Karpas-422 (cell line): ENCODE measurements around the gene FBXO44. TPM values are rescaled to one million over a fixed set of nuclear protein-coding genes. Genes with fewer than 3 reads are reported as not detected.

Experiments
- DNase-seq: peaks from one replicate; pipeline ENCODE4 v3.0.0-alpha.2; 2015
- H2AFZ ChIP-seq: fragments of 200-600 bp; sonication (generic); 2 replicates; pipeline ENCODE4 v1.6.1; 2014; ENCODE audit warnings: antibody characterized with exemption, low read length, mixed read lengths
- H3K27ac ChIP-seq: fragments of 200-600 bp; sonication (generic); 2 replicates; pipeline ENCODE4 v1.5.1; 2014; ENCODE audit warnings: mild to moderate bottlenecking, low read length, moderate library complexity
- H3K27me3 ChIP-seq: fragments of 200-600 bp; sonication (generic); 2 replicates; pipeline ENCODE4 v1.6.1; 2014; ENCODE audit warnings: low read length, mixed read lengths
- H3K36me3 ChIP-seq: fragments of 200-600 bp; sonication (generic); 2 replicates; pipeline ENCODE4 v1.6.1; 2014; ENCODE audit warnings: low read length, mixed read lengths; ENCODE audit not compliant: insufficient read depth
- H3K4me1 ChIP-seq: fragments of 200-600 bp; sonication (generic); 2 replicates; pipeline ENCODE4 v1.6.1; 2014; ENCODE audit warnings: mild to moderate bottlenecking, low read length, mixed read lengths
- H3K4me2 ChIP-seq: fragments of 200-600 bp; sonication (generic); 2 replicates; pipeline ENCODE4 v1.6.1; 2014; ENCODE audit warnings: low read length, low read depth, mild to moderate bottlenecking; ENCODE audit not compliant: poor library complexity, severe bottlenecking
- H3K4me3 ChIP-seq: fragments of 200-600 bp; sonication (generic); 2 replicates; pipeline ENCODE4 v1.5.1; 2014; ENCODE audit warnings: mild to moderate bottlenecking, antibody characterized with exemption, low read length, mixed read lengths
- H3K79me2 ChIP-seq: fragments of 200-600 bp; sonication (generic); 2 replicates; pipeline ENCODE4 v1.6.1; 2014; ENCODE audit warnings: mild to moderate bottlenecking, low read length, mixed read lengths
- H3K9ac ChIP-seq: fragments of 200-600 bp; sonication (generic); 2 replicates; pipeline ENCODE4 v1.6.0; 2014; ENCODE audit warnings: low read length
- H3K9me2 ChIP-seq: fragments of 200-600 bp; sonication (generic), shearing (Covaris generic); replicated peaks from 2 replicates; pipeline ENCODE4 v1.6.0; 2014; ENCODE audit warnings: mild to moderate bottlenecking, low read length, moderate library complexity; ENCODE audit not compliant: insufficient read depth
- H3K9me3 ChIP-seq: fragments of 300-700, 200-600 bp; sonication (generic); 2 replicates; pipeline ENCODE4 v1.6.1; 2014; ENCODE audit warnings: low read length, mixed read lengths
- H4K20me1 ChIP-seq: fragments of 200-600 bp; sonication (generic); 2 replicates; pipeline ENCODE4 v1.6.1; 2014; ENCODE audit warnings: mild to moderate bottlenecking, antibody characterized with exemption, low read length, low read depth; ENCODE audit not compliant: insufficient read depth
- total RNA-seq: library from RNA; depleted of rRNA; stranded (reverse); fragments of >200 nt; shearing (Covaris generic); gene quantifications from 2 replicates; pipeline ENCODE4 v1.2.3, GENCODE V29; 2014; ENCODE audit warnings: low replicate concordance

The FBXO44 gene
- total RNA-seq, 1 experiment from 2014 or later = not detected

DNA sequence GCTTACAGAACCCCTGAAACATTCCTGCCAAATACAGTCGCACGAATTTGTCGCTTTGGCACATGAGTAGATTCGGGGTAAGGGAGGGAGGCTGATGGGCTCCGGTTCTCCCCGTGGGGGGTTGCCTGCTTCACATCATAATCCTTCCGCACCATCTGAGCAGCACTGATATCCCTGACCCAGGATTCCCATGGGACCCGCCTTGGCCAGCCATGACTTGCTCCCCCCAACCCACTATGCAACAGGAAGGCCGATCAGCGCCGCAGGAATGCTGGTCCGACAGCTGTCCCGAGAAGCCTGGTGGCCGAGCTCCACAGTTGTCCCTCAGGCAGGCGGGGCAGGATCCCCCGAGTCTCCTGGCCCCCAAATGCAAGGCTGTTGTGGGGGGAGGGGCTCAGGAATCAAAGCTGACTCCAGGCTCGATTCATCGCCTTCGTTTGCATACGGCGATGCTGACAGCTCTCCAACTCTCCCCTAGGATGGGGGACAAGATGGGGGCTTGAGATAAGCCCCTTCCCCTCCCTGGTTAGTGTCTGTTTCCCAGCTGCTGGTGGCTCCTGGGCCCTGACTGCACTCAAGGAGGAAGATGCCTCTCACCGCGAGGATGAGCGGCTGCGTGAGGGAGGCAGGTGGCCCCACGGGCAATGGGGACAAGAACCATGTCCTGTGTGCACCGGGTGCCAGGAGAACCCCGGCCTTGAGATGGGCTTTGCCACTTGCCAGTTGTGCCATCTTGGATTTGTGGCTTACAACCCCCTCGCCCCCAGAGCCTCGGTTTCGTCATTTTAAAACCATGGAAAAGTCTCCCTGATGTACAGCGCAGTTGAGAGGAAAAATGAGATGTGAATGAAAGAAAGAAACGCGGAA, 46.2 kb downstream of the FBXO44 start:
- Histone ChIP-seq H2AFZ (no peak overlapping the region), H4K20me1 (no peaks in the 10 kb centered on the region), H3K27ac (no peak overlapping the region), H3K4me3 (no peak overlapping the region), H3K4me1 (no peaks in the 10 kb centered on the region), H3K79me2 (no peaks in the 10 kb centered on the region), H3K27me3 (no peaks in the 10 kb centered on the region), H3K9me3 (no peaks in the 10 kb centered on the region), H3K36me3 (no peaks in the 10 kb centered on the region), H3K9me2 (no peaks in the 10 kb centered on the region), H3K4me2 (no peak overlapping the region), H3K9ac (no peak overlapping the region)
- no peak for DNase-seq

DNA sequence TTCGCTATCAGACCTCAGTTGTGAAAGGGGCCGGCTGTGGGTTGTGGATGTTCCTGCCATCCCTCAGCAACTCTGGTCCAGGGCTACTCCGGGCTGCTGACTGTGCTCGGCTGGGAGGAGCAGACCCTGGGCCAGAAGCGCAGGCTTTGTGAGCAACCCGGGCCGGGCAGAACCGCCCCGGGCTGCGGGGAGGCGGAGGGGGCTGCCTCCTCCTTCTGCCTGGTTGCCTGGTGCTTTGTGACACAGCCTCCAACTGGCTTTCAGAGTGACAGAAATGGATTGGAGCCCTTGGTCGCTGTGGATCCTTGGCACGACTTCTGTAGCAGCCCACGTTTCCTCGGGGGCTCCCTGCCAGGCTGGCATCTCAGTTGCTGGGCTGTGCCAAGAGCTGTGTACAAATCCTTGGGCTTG, 46.9 kb downstream of the FBXO44 start:
- no peaks in the 10 kb centered on the region for H3K79me2 ChIP-seq
- H3K9me3 ChIP-seq = no peaks in the 10 kb centered on the region
- H3K4me3 ChIP-seq = no peak overlapping the region
- no peak overlapping the region for H3K27ac ChIP-seq
- no peak overlapping the region for H3K4me2 ChIP-seq
- no peak for DNase-seq
- H3K9me2 ChIP-seq = no peaks in the 10 kb centered on the region
- H3K36me3 ChIP-seq = no peaks in the 10 kb centered on the region
- no peaks in the 10 kb centered on the region for H3K4me1 ChIP-seq
- no peaks in the 10 kb centered on the region for H4K20me1 ChIP-seq
- H3K27me3 ChIP-seq = no peaks in the 10 kb centered on the region
- H3K9ac ChIP-seq = no peak overlapping the region
- H2AFZ ChIP-seq = no peak overlapping the region

DNA sequence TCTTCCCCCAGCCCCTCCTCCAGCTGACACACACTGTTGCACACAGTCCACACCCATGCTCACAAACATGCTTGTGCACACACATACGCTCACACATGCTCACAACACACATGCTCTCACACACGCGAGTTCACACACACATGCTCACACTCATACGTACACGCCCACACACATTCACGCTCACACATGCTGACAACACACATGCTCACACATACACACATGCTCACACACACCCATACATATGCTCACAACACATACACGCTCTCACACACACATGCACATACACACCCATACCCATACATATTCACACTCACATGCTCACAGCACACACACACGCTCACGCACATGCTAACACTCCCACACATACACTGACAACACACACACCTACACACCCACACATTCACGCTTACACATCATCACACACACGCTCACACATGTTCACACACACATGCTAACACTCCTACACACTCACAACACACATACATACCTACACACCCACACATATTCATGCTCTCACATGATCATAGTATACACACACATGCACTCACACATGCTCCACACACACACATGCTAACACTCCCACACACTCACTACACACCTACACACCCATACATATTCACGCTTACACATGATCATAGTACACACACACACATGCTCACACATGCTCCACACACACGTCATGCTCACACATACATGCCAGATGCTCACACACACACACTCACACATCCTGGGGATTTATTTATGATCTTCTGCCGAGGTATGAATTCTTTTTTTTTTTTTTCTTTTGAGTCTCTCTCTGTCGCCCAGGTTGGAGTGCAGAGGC, 47.5 kb downstream of the FBXO44 start:
- Histone ChIP-seq H3K9me3 (no peaks in the 10 kb centered on the region), H3K27me3 (no peaks in the 10 kb centered on the region), H4K20me1 (no peaks in the 10 kb centered on the region), H3K4me1 (no peaks in the 10 kb centered on the region), H3K9ac (no peak overlapping the region), H3K4me3 (no peak overlapping the region), H3K9me2 (no peaks in the 10 kb centered on the region), H2AFZ (no peak overlapping the region), H3K27ac (no peak overlapping the region), H3K79me2 (no peaks in the 10 kb centered on the region), H3K36me3 (no peaks in the 10 kb centered on the region), H3K4me2 (no peak overlapping the region)
- no peak for DNase-seq

DNA sequence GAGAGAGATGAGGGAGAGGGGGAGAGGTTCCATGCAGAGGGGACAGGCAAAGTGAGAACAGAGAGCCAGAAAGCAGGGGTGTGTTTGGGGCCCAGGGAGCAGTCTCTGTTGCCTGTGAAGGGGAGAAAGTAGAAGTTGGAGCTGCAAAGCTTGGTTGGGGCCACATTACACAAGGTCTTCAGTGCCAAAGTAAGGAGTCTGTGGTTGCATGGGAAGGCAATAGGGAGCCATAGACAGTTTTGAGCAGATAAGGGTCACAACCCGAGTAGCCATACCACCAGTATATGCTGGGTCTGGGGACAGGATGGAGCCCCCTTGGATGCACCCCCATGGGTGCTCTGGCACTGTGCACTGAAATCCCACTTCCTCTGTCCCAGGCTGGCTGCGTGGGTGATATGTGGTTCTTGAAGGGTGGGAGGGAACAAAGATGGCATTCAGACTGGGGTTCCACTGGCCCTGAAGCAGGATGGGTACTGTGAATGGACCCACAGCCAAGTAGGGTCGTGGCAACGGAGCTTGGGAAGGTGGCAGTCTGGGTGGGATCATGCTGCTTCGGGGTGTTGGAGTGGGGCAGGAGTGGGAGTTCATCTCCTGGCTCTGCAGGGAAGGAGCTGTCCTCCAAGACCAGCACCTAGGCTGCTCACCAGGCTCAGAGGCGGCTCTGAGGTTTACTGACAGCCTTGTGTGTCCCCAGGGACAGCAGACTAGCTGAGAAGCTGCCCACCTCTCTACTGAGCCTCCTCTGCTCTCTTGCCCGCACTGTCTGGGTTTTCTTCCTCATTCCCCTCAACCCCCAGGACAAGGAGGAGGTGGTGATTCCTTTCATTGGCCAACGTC, 48.9 kb downstream of the FBXO44 start:
- H3K27me3 ChIP-seq = no peaks in the 10 kb centered on the region
- H3K79me2 ChIP-seq = no peaks in the 10 kb centered on the region
- H3K9me3 ChIP-seq = no peaks in the 10 kb centered on the region
- H4K20me1 ChIP-seq = no peaks in the 10 kb centered on the region
- no peaks in the 10 kb centered on the region for H3K4me1 ChIP-seq
- DNase-seq = no peak
- H3K4me2 ChIP-seq = no peak overlapping the region
- H3K27ac ChIP-seq = no peak overlapping the region
- no peaks in the 10 kb centered on the region for H3K36me3 ChIP-seq
- no peak overlapping the region for H2AFZ ChIP-seq
- no peak overlapping the region for H3K4me3 ChIP-seq
- no peaks in the 10 kb centered on the region for H3K9me2 ChIP-seq
- no peak overlapping the region for H3K9ac ChIP-seq

DNA sequence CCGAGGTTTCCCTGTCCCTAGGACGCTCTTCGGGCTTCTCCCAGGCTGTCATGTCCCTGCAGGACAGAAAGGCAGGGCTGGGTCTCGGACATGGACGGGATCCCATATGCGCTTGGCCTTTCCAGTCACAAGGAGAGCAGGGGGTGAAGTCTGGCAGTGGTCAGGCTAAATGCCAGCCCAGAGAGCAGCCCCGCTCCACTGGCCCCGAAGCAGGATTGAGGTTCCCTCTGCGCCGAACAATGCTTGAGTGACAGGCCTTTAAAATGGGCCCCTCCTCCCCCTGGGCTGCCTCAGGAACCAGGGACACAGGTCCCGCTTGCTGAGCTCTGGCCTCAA, 49.5 kb downstream of the FBXO44 start:
- Histone ChIP-seq H3K9ac (no peak overlapping the region), H3K36me3 (no peaks in the 10 kb centered on the region), H3K27me3 (no peaks in the 10 kb centered on the region), H4K20me1 (no peaks in the 10 kb centered on the region), H2AFZ (no peak overlapping the region), H3K4me1 (no peaks in the 10 kb centered on the region), H3K4me3 (no peak overlapping the region), H3K9me2 (no peaks in the 10 kb centered on the region), H3K27ac (no peak overlapping the region), H3K9me3 (no peaks in the 10 kb centered on the region), H3K79me2 (no peaks in the 10 kb centered on the region), H3K4me2 (no peak overlapping the region)
- DNase-seq = no peak

DNA sequence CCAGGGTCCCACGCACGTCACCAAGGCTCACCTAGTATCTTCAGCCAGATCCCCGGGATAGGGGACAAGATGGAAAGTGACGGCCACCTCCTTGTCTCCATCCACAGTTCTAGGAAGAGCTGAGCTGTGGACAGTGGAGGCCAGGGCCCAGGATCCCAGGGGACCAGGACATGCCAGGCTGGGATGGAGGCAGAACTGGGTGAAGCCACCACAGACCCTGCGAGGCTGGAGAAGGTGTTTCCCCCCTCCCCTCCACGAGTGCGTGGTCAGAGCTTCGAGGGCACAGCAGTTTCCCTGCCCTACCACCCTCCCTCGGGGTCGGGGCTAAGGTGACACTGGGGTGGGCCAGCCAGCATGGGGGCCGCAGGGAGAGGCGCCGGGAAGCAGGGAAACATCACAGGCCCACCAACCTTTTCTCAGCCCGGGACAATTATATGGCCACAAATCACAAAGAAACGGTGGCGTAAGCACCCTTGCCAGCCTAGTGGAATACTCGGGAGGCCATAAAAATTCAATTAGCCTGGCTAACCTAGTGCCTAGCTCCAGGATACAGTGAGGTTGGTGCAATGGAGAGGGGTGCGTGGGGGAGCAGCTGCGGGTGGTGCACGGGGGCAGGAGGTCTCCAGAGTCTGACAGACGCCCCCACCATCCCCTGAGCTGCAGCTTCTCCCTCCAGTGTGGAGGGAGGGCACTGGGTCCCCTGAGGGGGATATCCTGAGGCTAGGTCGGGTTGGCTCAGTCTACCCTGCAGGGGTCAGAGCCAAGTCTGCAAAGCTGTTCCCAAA, 50.2 kb downstream of the FBXO44 start:
- no peak overlapping the region for H3K4me2 ChIP-seq
- no peak overlapping the region for H2AFZ ChIP-seq
- no peaks in the 10 kb centered on the region for H3K9me3 ChIP-seq
- H3K79me2 ChIP-seq = no peaks in the 10 kb centered on the region
- H3K9me2 ChIP-seq = no peaks in the 10 kb centered on the region
- no peak overlapping the region for H3K27ac ChIP-seq
- no peaks in the 10 kb centered on the region for H3K4me1 ChIP-seq
- no peak overlapping the region for H3K4me3 ChIP-seq
- DNase-seq = no peak
- H3K9ac ChIP-seq = no peak overlapping the region
- no peaks in the 10 kb centered on the region for H3K27me3 ChIP-seq
- H3K36me3 ChIP-seq = no peaks in the 10 kb centered on the region
- no peaks in the 10 kb centered on the region for H4K20me1 ChIP-seq

DNA sequence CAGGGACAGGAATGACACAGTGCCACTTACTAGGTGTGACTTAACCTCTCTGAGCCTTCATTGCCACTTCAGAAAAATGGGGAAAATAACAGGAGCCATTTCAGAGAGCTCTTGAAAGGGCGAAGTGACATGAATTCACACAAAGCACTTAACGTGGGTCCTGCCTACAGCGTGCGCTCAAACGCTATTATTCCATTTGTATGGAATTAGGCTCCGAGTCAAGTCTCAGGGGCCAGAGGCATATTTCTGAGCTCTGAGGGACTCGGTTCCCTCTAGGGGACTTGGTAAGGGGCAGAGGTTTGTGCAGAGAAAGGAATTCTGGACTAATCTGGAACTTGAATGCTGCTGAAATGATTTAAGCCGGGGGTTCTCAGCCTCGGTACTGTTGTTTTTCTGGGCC, 50.9 kb downstream of the FBXO44 start:
- Histone ChIP-seq H3K4me2 (no peak overlapping the region), H3K9me2 (no peaks in the 10 kb centered on the region), H2AFZ (no peak overlapping the region), H3K4me1 (no peaks in the 10 kb centered on the region), H3K36me3 (no peaks in the 10 kb centered on the region), H3K4me3 (no peak overlapping the region), H3K27ac (no peak overlapping the region), H3K79me2 (no peaks in the 10 kb centered on the region), H3K27me3 (no peaks in the 10 kb centered on the region), H3K9ac (no peak overlapping the region), H4K20me1 (no peaks in the 10 kb centered on the region), H3K9me3 (no peaks in the 10 kb centered on the region)
- DNase-seq = no peak
